ENCODE measurements around the gene LIPI.
"Not testable (repeated sequence)": the region's sequence is repeated elsewhere in the genome, so short reads cannot be mapped to it uniquely, and the experiment has no call there.

LIPI gene

GRCh38 chr21:14095056-14095455 lies 115.7 kb downstream of the LIPI start:
- peaks cover 0 to 7% (median 3%) of the 10 kb centered on the region in 5 donors for H3K36me3 ChIP-seq (ENCODE audit: control insufficient read depth in 5 of 5, insufficient read depth in 5 of 5, low read length in 5 of 5)
- H3K27ac ChIP-seq (ENCODE audit: low read depth, low read length), result no peak overlapping the region
- peaks cover 0 to 4% (median 0%) of the 10 kb centered on the region in 5 donors for H3K9me3 ChIP-seq (ENCODE audit: control insufficient read depth in 5 of 5, low read length in 5 of 5)
- no peaks in the 10 kb centered on the region for H3K27me3 ChIP-seq (ENCODE audit: control insufficient read depth in 5 of 5, insufficient read depth in 4 of 5, low read length in 5 of 5)
- no peak overlapping the region for H3K9ac ChIP-seq (ENCODE audit: low read length in 5 of 5)
- H3K4me3 ChIP-seq (ENCODE audit: low read depth in 1 of 5, low read length in 5 of 5), result no peak overlapping the region
- H3K4me1 ChIP-seq (ENCODE audit: control insufficient read depth in 5 of 5, insufficient read depth in 5 of 5, low read length in 5 of 5), result no peaks in the 10 kb centered on the region

GRCh38 chr21:14092834-14093560 lies 117.8 kb downstream of the LIPI start:
- Histone ChIP-seq H3K4me1 (ENCODE audit: control insufficient read depth in 5 of 5, insufficient read depth in 5 of 5, low read length in 5 of 5) (no peaks in the 10 kb centered on the region), H3K27ac (ENCODE audit: low read depth, low read length) (no peak overlapping the region), H3K36me3 (ENCODE audit: control insufficient read depth in 5 of 5, insufficient read depth in 5 of 5, low read length in 5 of 5) (peaks cover 0 to 4% (median 2%) of the 10 kb centered on the region in 5 donors), H3K9ac (ENCODE audit: low read length in 5 of 5) (no peak overlapping the region), H3K4me3 (ENCODE audit: low read depth in 1 of 5, low read length in 5 of 5) (no peak overlapping the region), H3K27me3 (ENCODE audit: control insufficient read depth in 5 of 5, insufficient read depth in 4 of 5, low read length in 5 of 5) (no peaks in the 10 kb centered on the region), H3K9me3 (ENCODE audit: control insufficient read depth in 5 of 5, low read length in 5 of 5) (peaks cover 0 to 3% (median 0%) of the 10 kb centered on the region in 5 donors)

DNA sequence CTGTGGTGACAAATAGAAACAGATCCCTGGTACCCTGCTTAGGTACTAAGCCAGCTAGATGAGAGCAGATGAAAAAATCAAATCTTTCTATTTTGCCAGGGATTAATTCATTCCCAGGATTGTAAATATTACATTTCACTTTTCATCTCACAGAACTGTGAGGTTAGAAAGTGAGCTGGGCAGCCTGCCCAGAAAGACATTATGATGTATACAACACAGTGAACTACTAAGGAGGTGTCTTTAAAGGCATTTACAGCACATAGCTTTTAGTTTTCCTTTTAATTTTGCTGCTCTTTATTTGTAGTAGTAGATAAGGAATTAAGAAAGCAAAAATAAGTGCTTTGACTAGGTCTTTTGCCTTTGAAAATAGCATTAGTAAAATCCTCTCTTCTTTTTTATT lies 120.6 kb downstream of the LIPI start:
- H3K9me3 ChIP-seq (ENCODE audit: control insufficient read depth in 5 of 5, low read length in 5 of 5); H3K36me3 ChIP-seq (ENCODE audit: control insufficient read depth in 5 of 5, insufficient read depth in 5 of 5, low read length in 5 of 5); H3K27ac ChIP-seq (ENCODE audit: low read depth, low read length); H3K4me3 ChIP-seq (ENCODE audit: low read depth in 1 of 5, low read length in 5 of 5); H3K4me1 ChIP-seq (ENCODE audit: control insufficient read depth in 5 of 5, insufficient read depth in 5 of 5, low read length in 5 of 5); H3K9ac ChIP-seq (ENCODE audit: low read length in 5 of 5); H3K27me3 ChIP-seq (ENCODE audit: control insufficient read depth in 5 of 5, insufficient read depth in 4 of 5, low read length in 5 of 5): not testable (repeated sequence)

DNA sequence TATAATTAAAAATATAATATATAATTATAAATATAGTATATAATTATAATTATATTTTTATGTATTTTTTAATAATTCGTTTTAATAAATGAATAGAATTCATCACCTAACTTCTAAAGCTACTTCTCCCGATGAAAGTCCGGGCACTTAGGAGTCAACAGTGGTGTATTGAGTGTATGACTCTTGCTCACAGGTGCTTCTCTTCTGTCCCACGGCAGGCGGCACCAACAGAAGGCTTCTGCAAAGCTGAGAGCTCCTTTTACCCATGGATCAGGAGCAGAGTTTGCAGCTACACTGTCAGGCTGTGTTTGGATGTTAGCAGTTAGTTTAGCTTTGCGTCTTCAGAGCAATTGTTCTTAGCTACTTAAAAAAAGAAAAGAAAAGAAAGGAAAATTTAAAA lies 122.4 kb downstream of the LIPI start:
- no peaks in the 10 kb centered on the region for H3K4me1 ChIP-seq (ENCODE audit: control insufficient read depth in 5 of 5, insufficient read depth in 5 of 5, low read length in 5 of 5)
- peaks cover 0 to 15% (median 5%) of the 10 kb centered on the region in 5 donors for H3K9me3 ChIP-seq (ENCODE audit: control insufficient read depth in 5 of 5, low read length in 5 of 5)
- peaks cover 0 to 11% (median 2%) of the 10 kb centered on the region in 5 donors for H3K36me3 ChIP-seq (ENCODE audit: control insufficient read depth in 5 of 5, insufficient read depth in 5 of 5, low read length in 5 of 5)
- H3K9ac ChIP-seq (ENCODE audit: low read length in 5 of 5), result no peak overlapping the region
- H3K27ac ChIP-seq (ENCODE audit: low read depth, low read length), result no peak overlapping the region
- no peak overlapping the region for H3K4me3 ChIP-seq (ENCODE audit: low read depth in 1 of 5, low read length in 5 of 5)
- no peaks in the 10 kb centered on the region for H3K27me3 ChIP-seq (ENCODE audit: control insufficient read depth in 5 of 5, insufficient read depth in 4 of 5, low read length in 5 of 5)

- no peaks in the 10 kb centered on the region for H3K27me3 ChIP-seq (ENCODE audit: control insufficient read depth in 5 of 5, insufficient read depth in 4 of 5, low read length in 5 of 5)
- no peak overlapping the region for H3K9ac ChIP-seq (ENCODE audit: low read length in 5 of 5)
- peaks cover 0 to 11% (median 2%) of the 10 kb centered on the region in 5 donors for H3K36me3 ChIP-seq (ENCODE audit: control insufficient read depth in 5 of 5, insufficient read depth in 5 of 5, low read length in 5 of 5)
- no peak overlapping the region for H3K27ac ChIP-seq (ENCODE audit: low read depth, low read length)
- H3K4me1 ChIP-seq (ENCODE audit: control insufficient read depth in 5 of 5, insufficient read depth in 5 of 5, low read length in 5 of 5), result no peaks in the 10 kb centered on the region
- H3K4me3 ChIP-seq (ENCODE audit: low read depth in 1 of 5, low read length in 5 of 5), result no peak overlapping the region
- peaks cover 0 to 18% (median 5%) of the 10 kb centered on the region in 5 donors for H3K9me3 ChIP-seq (ENCODE audit: control insufficient read depth in 5 of 5, low read length in 5 of 5)
These were observed 124.2 kb downstream of the LIPI start for GRCh38 chr21:14086553-14086952.

- Histone ChIP-seq H3K9me3 (ENCODE audit: control insufficient read depth in 5 of 5, low read length in 5 of 5) (peaks cover 0 to 24% (median 11%) of the 10 kb centered on the region in 5 donors), H3K27me3 (ENCODE audit: control insufficient read depth in 5 of 5, insufficient read depth in 4 of 5, low read length in 5 of 5) (no peaks in the 10 kb centered on the region), H3K4me3 (ENCODE audit: low read depth in 1 of 5, low read length in 5 of 5) (no peak overlapping the region), H3K36me3 (ENCODE audit: control insufficient read depth in 5 of 5, insufficient read depth in 5 of 5, low read length in 5 of 5) (peaks cover 0 to 11% (median 0%) of the 10 kb centered on the region in 5 donors), H3K9ac (ENCODE audit: low read length in 5 of 5) (no peak overlapping the region), H3K27ac (ENCODE audit: low read depth, low read length) (no peak overlapping the region), H3K4me1 (ENCODE audit: control insufficient read depth in 5 of 5, insufficient read depth in 5 of 5, low read length in 5 of 5) (no peaks in the 10 kb centered on the region)
These were observed 126.1 kb downstream of the LIPI start for GRCh38 chr21:14084701-14085100.

- Histone ChIP-seq H3K9me3 (ENCODE audit: control insufficient read depth in 5 of 5, low read length in 5 of 5) (peaks cover 0 to 26% (median 12%) of the 10 kb centered on the region in 5 donors), H3K36me3 (ENCODE audit: control insufficient read depth in 5 of 5, insufficient read depth in 5 of 5, low read length in 5 of 5) (peaks cover 0 to 11% (median 0%) of the 10 kb centered on the region in 5 donors), H3K4me1 (ENCODE audit: control insufficient read depth in 5 of 5, insufficient read depth in 5 of 5, low read length in 5 of 5) (no peaks in the 10 kb centered on the region), H3K9ac (ENCODE audit: low read length in 5 of 5) (no peak overlapping the region), H3K27me3 (ENCODE audit: control insufficient read depth in 5 of 5, insufficient read depth in 4 of 5, low read length in 5 of 5) (no peaks in the 10 kb centered on the region), H3K4me3 (ENCODE audit: low read depth in 1 of 5, low read length in 5 of 5) (no peak overlapping the region), H3K27ac (ENCODE audit: low read depth, low read length) (no peak overlapping the region)
These were observed 126.7 kb downstream of the LIPI start for GRCh38 chr21:14084068-14084501.

DNA sequence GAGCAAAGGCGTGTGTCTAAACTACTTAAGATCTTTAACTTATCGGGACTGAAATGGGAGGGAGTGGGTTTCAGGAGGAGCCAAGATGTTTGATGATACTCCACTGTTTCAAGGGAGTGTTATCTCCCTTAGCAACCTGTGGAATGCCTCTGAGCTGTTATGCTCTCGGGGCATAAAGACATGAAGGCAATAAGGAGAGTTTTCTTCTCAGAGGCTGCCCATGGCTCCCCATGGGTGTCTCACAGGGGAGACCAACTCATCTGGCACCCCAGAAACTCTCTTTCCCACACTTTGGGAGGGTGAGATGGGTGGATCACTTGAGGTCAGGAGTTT lies 130.0 kb downstream of the LIPI start:
- Histone ChIP-seq H3K4me3 (ENCODE audit: low read depth in 1 of 5, low read length in 5 of 5) (no peak overlapping the region), H3K9ac (ENCODE audit: low read length in 5 of 5) (no peak overlapping the region), H3K9me3 (ENCODE audit: control insufficient read depth in 5 of 5, low read length in 5 of 5) (peaks cover 0 to 36% (median 12%) of the 10 kb centered on the region in 5 donors), H3K4me1 (ENCODE audit: control insufficient read depth in 5 of 5, insufficient read depth in 5 of 5, low read length in 5 of 5) (no peaks in the 10 kb centered on the region), H3K27me3 (ENCODE audit: control insufficient read depth in 5 of 5, insufficient read depth in 4 of 5, low read length in 5 of 5) (no peaks in the 10 kb centered on the region), H3K36me3 (ENCODE audit: control insufficient read depth in 5 of 5, insufficient read depth in 5 of 5, low read length in 5 of 5) (peaks cover 0 to 11% (median 0%) of the 10 kb centered on the region in 5 donors), H3K27ac (ENCODE audit: low read depth, low read length) (no peak overlapping the region)

DNA sequence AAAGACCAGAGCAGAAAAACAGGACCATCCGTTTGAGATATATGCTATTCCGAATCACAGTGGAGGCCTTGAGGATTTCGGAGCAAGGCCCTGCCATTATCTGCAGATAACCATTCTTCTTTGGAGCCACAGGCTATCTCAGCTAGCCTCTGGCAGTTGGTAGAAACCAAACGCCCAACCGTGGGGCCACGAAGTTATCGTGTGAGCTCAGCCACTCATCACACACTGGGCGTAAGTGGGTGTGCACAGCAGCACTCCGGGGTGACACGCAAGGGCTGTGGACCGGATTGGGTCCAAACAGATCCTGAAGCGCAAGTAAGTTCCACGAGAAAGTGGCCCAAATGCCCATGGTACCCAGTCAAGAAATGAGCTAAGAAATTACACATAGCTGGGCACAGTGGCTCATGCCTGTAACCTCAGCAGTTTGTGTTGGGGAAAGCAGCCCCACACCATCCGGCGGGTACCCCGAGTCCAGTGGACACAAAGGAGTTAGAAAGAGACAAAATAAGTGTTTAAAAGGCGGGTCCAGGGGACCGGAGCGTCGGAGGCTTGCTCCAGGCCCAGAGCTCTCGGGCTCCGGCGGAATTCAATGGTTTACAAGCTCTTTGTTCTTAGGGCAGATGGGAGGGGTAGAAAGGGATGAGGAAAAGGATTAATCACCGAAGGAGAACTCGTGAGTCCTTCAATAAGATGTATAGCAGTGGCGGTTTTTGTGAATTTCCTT lies 130.6 kb downstream of the LIPI start:
- Histone ChIP-seq H3K4me1 (ENCODE audit: control insufficient read depth in 5 of 5, insufficient read depth in 5 of 5, low read length in 5 of 5) (no peaks in the 10 kb centered on the region), H3K27ac (ENCODE audit: low read depth, low read length) (no peak overlapping the region), H3K9ac (ENCODE audit: low read length in 5 of 5) (no peak overlapping the region), H3K27me3 (ENCODE audit: control insufficient read depth in 5 of 5, insufficient read depth in 4 of 5, low read length in 5 of 5) (no peaks in the 10 kb centered on the region), H3K4me3 (ENCODE audit: low read depth in 1 of 5, low read length in 5 of 5) (no peak overlapping the region), H3K9me3 (ENCODE audit: control insufficient read depth in 5 of 5, low read length in 5 of 5) (peaks cover 0 to 36% (median 12%) of the 10 kb centered on the region in 5 donors), H3K36me3 (ENCODE audit: control insufficient read depth in 5 of 5, insufficient read depth in 5 of 5, low read length in 5 of 5) (peaks cover 0 to 11% (median 0%) of the 10 kb centered on the region in 5 donors)

- H3K9me3 ChIP-seq (ENCODE audit: control insufficient read depth in 5 of 5, low read length in 5 of 5), result peaks cover 0 to 29% (median 11%) of the 10 kb centered on the region in 5 donors
- H3K4me3 ChIP-seq (ENCODE audit: low read depth in 1 of 5, low read length in 5 of 5), result no peak overlapping the region
- H3K36me3 ChIP-seq (ENCODE audit: control insufficient read depth in 5 of 5, insufficient read depth in 5 of 5, low read length in 5 of 5), result peaks cover 0 to under 1% (median 0%) of the 10 kb centered on the region in 5 donors
- no peak overlapping the region for H3K9ac ChIP-seq (ENCODE audit: low read length in 5 of 5)
- H3K27ac ChIP-seq (ENCODE audit: low read depth, low read length), result no peak overlapping the region
- H3K27me3 ChIP-seq (ENCODE audit: control insufficient read depth in 5 of 5, insufficient read depth in 4 of 5, low read length in 5 of 5), result no peaks in the 10 kb centered on the region
- H3K4me1 ChIP-seq (ENCODE audit: control insufficient read depth in 5 of 5, insufficient read depth in 5 of 5, low read length in 5 of 5), result no peaks in the 10 kb centered on the region
These were observed 131.9 kb downstream of the LIPI start for GRCh38 chr21:14078746-14079375.
